Activated CD4-positive, alpha-beta T cell treated with anti-CD3 and anti-CD28 coated beads for 24 hours (primary cell): ENCODE results near the gene NFE2.
"Not testable (repeated sequence)": the region's sequence is repeated elsewhere in the genome, so short reads cannot be mapped to it uniquely, and the experiment has no call there.

Experiments
- DNase-seq, 2 donors: peaks; one replicate each; pipeline ENCODE4 v3.0.0-alpha.2; 2020; ENCODE audit warnings: low read depth in 2 of 2

Gene NFE2

DNA sequence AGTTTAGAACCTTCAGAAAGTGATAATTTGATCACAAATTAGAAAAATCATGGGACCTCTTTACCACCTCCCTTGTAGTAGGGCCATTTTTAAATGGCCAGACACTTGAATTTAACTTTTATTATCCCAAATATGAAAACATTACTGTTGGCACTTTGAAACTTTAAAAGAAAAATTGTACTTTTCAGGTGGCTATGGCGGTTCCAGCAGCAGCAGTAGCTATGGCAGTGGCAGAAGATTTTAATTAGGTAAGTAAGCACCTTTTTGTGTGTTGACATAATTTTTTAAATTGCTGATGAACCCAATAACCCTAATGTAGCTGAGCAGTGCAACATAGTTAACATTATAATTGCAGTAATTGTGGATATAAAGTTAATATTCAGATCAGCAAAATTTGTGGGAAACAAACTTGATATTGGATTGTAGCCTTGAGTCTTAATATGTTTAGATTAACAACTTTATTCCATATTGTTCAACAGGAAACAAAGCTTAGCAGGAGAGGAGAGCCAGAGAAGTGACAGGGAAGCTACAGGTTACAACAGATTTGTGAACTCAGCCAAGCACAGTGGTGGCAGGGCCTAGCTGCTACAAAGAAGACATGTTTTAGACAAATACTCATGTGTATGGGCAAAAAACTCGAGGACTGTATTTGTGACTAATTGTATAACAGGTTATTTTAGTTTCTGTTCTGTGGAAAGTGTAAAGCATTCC, 16.6 kb downstream of the NFE2 start:
- not testable (repeated sequence) for DNase-seq

DNA sequence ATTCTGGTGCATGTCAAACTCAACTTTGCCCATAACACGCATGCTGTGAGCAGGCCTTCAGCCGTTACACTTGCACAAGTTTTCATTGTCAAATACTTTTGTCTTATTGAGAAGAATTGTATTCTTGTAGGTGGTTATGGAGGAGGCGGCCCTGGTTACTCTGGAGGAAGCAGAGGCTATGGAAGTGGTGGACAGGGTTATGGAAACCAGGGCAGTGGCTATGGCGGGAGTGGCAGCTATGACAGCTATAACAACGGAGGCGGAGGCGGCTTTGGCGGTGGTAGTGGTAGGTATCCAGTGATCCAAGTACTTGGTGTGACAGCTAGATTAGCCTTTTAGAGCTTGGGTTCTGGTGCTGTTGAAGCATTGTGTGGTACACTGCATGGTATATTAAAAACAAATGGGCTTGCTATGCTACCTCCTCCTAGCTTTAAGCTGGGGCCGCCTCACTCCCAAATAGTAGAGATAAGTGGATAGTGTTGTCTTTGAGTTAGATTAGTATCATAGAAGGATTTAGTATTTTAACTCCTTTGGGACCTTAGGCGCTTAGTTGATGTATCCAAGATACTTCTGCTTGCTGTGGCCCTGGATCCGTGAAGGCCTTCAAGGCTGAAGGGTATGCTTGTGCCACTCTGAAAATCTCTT, 17.7 kb downstream of the NFE2 start:
- DNase-seq, result no peak

- DNase-seq, result not testable (repeated sequence)
Observed at GRCh38 chr12:54281694-54282093, 19.1 kb downstream of the NFE2 start.

DNA sequence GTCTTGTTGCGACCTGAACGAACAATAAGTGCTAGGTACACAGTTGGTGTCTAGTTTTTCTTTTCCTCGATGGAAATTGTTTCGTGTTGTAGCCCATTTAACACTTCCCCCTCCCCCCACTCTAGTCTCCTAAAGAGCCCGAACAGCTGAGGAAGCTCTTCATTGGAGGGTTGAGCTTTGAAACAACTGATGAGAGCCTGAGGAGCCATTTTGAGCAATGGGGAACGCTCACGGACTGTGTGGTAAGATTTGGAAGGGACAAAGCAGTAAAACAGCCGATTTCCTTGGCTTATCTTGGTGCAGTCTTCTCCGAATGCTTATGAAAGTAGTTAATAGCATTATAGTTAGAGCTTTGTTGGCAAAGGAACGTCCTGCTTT, 19.6 kb downstream of the NFE2 start:
- not testable (repeated sequence) for DNase-seq

DNA sequence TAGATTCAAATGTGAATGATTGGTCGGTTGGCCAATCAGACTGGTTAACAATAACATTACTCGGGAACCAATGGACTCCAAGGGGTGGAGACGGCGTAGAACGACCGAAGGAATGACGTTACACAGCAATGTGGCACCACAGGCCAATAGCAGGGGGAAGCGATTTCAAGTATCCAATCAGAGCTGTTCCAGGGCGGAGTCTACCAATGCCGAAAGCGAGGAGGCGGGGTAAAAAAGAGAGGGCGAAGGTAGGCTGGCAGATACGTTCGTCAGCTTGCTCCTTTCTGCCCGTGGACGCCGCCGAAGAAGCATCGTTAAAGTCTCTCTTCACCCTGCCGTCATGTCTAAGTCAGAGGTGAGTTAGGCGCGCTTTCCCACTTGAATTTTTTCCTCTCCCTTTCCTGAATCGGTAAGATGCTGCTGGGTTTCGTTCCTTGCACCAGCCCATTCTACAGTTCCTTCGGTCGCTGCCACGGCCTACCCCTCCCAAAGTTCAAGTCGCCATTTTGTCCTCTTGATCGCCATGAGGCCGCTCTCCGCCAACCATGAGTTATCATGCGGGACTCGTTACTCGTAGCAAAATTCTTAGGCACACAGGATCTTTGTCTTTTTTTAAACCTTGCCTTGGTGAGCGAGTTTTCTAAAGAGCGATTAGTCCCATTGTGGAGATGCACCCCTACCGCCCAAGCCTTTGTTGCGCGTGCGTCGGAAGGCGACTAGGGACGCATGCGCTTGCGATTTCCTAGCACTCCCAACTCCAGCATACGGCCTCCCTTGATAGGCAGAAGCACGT, 20.2 kb downstream of the NFE2 start, which contains the start of gene HNRNPA1:
Gene HNRNPA1 (plus strand): TSS at position 259 of the 793 bp plus-strand sequence. CDS start 82 bp downstream, at position 341.
- peak; percentile 79 to 90 for DNase-seq

DNA sequence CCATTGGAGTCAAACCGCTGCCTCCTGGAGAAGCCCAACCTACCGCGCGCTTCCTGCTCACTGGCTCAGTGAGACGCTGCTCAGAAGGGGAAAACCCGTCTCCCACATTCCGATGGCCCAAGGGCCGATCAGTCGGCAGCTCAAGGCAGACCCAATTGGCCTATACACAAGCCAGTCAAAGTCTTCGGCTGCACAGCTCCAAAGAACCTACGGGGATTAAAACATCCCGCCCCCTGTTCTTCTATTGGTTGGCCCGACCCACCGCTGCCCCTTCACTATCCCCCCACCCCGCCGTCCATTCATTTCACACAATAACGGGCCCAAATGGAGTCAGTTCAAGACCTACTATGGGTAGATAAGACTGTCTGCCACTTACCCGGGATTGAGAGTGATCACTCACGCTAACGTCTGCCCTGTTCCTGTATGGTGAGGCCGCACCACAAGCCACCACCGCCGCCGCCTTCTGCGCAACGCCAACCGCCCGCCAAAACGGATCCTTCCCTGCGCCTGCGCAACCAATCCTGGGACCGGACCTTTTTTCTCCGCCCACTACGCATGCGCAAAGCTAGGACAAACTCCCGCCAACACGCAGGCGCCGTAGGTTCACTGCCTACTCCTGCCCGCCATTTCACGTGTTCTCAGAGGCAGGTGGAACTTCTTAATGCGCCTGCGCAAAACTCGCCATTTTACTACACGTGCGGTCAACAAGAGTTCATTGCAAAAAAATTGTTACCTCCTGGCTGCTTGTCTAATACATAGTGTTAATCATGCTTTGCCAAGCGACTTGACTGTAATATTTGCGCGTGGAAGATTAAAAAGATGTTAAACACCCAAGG, 21.0 kb downstream of the NFE2 start, which contains the start of gene CBX5:
Gene CBX5 (minus strand): TSS at position 491 of the 836 bp plus-strand sequence. CDS start 22,472 bp downstream, outside the sequence.
- DNase-seq, result peak; percentile 98 to 99

DNA sequence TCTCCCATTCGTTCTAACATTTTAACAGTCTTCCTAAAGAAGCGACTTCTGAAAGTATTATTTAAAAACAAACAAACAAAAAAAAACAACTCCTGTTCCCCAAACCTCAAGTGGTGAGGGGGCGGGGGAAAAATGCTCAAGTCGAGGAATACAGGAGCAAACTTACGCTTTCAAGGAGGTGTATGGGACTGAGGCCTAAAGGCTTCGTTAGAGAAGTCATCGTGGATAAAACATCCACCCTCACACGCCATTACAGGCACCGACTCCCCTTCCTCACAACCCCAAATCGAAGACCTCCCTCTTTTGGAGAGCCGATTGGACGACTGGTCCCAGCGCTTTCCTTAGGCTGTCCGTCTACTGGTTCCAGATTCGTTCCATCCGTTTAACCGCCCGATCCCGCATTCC, 21.6 kb downstream of the NFE2 start:
- no peak for DNase-seq

DNA sequence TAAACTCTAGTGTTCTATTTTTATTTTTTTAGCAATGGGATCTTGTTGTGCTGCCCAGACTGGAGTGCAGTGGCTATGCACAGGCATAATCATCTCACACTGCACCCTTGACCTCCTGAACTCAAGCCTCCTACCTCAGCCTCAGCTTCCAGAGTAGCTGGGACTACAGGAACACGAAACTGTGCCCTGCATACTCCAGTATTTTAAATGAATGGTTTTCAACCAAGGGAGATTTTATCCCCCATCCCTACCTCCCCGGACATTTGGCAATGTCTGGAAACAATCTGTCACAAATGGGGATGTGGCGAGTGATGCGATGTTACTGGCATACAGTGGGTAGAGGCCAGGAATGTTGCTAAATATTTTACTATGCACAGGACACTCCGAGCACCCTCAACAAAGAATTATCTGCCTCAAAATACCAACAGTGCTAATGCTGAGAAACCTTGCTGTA, 23.0 kb downstream of the NFE2 start:
- no peak for DNase-seq

DNA sequence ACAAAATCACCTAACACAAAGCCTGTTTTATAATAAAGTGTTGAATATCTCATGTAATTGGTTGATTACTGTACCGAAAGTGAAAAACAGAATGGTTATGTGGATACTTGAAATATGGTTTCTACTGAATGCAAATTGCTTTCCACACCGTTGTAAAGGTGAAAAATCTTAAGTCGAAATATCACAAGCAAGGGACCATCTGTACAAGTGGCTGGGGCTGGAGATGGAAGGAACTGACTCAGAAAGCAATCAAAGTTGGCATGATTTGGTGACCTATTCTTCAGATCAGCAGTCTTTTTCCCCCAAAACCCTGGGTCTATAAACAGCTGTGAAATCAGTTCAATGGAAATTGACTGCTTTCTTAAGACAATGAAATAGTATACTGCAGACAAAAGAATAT, 24.4 kb downstream of the NFE2 start:
- no peak for DNase-seq

DNA sequence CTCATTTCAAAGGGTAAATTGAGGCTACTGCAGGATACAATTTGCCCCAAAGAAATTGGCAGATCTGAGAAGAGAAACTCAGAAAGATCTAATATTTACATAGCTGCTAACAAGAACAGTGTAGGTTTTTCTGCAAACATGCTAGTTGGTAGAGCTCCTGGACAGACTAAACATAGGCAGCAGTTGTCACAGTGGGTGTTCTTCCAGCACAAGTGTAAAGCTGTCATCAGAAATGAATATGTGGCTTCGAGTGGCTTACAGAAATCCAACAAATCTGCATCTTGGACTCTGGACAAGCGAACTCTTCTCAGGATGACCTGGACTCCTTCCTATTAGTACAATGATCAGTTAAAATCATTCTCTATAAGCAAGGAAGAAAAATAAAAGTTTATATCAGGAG, 26.8 kb downstream of the NFE2 start:
- no peak for DNase-seq

GRCh38 chr12:54272214-54272613, 28.6 kb downstream of the NFE2 start:
- DNase-seq, result no peak

- no peak for DNase-seq
Observed at GRCh38 chr12:54270345-54270744, 30.5 kb downstream of the NFE2 start.

DNA sequence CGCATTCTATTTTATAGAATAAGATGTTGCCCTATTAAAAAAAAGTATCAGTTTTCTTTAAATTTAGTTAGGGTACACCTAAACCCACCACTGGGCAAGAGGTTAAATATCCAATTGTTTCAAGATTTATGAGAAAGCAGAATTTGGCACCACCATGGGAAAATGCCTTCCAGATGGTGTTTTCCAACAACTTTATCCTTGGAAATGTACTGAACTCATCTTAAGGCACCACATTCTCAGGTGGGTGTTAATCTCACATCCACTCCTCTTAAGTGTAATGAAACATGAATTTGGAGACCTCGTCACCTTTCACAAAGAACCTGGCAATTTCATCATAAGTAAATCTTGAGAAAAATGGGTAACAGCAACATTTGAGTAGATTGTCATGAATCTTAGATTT, 34.0 kb downstream of the NFE2 start:
- no peak for DNase-seq

DNA sequence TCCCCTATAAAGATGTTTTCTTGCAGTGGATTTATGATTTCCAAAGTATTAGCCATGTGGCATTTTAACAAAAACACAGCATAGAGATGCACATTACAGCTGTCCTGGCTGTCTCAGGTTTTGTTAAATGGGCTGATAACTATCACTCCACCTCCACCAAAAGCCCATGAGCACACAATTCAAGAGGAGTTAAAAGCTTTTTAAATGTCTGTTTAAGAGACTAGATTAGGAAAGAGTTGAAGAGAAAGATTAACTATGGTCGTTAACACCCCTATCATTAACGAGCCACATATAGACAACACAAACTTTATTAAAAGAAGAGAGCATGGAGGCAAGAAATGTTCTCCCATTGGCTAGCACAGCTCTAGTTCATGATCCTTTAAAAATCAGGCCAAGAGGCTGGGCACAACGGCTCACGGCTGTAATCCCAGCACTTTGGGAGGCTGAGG, 35.4 kb downstream of the NFE2 start:
- no peak for DNase-seq

DNA sequence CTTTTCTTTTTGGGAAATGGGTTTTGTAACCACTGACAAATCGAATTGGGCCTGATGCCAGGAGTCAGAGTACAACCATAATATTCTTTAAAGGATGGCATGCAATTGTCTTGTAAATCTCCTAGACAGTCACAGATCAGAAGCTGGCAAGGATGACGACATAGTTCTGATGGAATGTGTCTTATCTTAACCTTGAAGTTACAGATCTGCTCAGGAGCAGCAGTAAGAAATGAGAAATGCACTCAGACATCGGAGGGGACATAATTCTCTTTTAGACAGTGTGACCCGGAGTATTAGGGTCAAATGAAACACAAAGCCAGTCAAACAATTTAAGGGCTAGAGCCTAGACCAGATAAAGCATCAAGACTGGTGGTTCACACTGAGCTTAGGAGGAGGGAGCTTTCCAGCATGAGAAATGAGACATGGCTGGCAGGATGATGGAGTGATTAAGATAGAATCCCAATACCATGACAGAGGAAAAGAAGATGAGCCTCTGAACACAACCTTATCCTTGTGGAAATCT, 38.4 kb downstream of the NFE2 start:
- no peak for DNase-seq

- no peak for DNase-seq
Observed at GRCh38 chr12:54261815-54262402, 38.9 kb downstream of the NFE2 start.

GRCh38 chr12:54259194-54260011, 41.4 kb downstream of the NFE2 start:
- no peak for DNase-seq

DNA sequence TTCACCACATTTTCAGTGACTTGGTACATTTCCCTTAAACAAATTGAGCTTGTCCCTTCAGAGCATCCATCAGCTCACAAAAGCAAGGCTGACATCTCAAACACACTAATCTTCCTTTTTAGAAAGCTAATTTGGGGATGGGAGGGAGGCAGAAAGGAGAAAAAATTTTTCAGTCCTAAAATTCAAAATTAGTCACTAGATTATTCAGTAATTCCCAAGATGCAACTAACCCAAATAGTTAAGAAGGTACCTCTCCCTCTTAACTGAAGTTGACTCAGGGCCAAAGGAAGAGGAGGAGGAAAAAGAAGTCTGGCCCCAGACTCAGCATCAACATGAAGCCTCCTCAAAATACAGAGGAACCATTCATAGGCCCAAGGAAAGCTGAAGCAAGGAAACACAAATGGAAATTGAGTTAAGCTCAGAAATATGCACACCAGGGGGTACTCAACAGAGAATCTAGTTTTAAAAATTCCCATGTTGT, 42.6 kb downstream of the NFE2 start:
- DNase-seq, result no peak

DNA sequence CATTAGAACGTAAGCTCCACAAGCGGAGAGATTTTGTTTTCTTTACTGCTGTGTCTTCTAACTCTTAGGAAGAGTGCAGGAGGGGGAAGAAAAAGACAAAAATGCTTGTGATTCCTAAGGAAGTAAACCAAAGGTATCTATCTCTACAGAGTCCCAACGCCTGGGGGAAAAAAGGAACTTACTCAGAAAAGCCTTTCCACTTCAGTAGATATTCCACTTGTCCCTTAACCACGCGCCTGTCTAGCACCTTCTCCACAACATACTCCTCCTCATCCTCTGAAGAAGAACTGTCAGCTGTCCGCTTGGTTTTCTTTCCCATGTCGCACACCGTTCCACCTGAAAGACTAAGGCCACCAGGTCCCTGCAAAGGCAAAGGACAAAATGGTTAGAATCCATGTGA, 43.5 kb downstream of the NFE2 start:
- no peak for DNase-seq

DNA sequence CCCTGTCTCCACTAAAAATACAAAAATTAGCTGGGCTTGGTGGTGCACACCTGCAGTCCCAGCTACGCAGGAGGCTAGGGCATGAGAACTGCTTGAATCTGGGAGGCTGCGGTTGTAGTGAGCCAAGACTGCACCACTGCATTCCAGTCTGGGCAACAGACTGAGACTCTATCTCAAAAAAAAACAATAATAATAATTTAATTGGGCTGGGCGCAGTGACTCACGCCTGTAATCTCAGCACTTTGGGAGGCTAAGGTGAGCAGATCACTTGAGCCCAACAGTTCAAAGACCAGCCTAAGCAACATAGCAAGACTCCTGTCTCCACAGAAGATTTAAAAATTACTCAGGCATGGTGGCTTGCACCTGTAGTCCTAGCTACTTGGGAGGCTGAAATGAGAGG, 47.6 kb downstream of the NFE2 start:
- DNase-seq, result no peak
